Measurements from ENCODE around the gene MED12L.

MED12L gene

GRCh38 chr3:151133917-151134450, 48.5 kb downstream of the MED12L start:
- no peaks in the 10 kb centered on the region for H3K36me3 ChIP-seq (ENCODE audit: control insufficient read depth in 1 of 2, insufficient read depth in 2 of 2, low read length in 2 of 2)
- no peak overlapping the region for H3K27ac ChIP-seq (ENCODE audit: low read depth, low read length)
- H3K27me3 ChIP-seq (ENCODE audit: control insufficient read depth in 1 of 2, insufficient read depth in 2 of 2, low read length in 2 of 2) = no peaks in the 10 kb centered on the region
- no peaks in the 10 kb centered on the region for H3K4me1 ChIP-seq (ENCODE audit: control insufficient read depth in 1 of 2, insufficient read depth in 2 of 2, low read length in 2 of 2)
- H3K4me3 ChIP-seq (ENCODE audit: low read depth in 1 of 2, low read length in 2 of 2) = no peak overlapping the region
- no peak overlapping the region for H3K9ac ChIP-seq (ENCODE audit: low read depth in 1 of 2, low read length in 2 of 2)
- H3K9me3 ChIP-seq (ENCODE audit: control insufficient read depth in 1 of 2, low read length in 2 of 2) = no peaks in the 10 kb centered on the region

GRCh38 chr3:151135541-151136337, 50.3 kb downstream of the MED12L start:
- no peaks in the 10 kb centered on the region for H3K36me3 ChIP-seq (ENCODE audit: control insufficient read depth in 1 of 2, insufficient read depth in 2 of 2, low read length in 2 of 2)
- no peak overlapping the region for H3K9ac ChIP-seq (ENCODE audit: low read depth in 1 of 2, low read length in 2 of 2)
- H3K4me3 ChIP-seq (ENCODE audit: low read depth in 1 of 2, low read length in 2 of 2) = no peak overlapping the region
- H3K27ac ChIP-seq (ENCODE audit: low read depth, low read length) = no peak overlapping the region
- no peaks in the 10 kb centered on the region for H3K27me3 ChIP-seq (ENCODE audit: control insufficient read depth in 1 of 2, insufficient read depth in 2 of 2, low read length in 2 of 2)
- H3K9me3 ChIP-seq (ENCODE audit: control insufficient read depth in 1 of 2, low read length in 2 of 2) = no peaks in the 10 kb centered on the region
- no peaks in the 10 kb centered on the region for H3K4me1 ChIP-seq (ENCODE audit: control insufficient read depth in 1 of 2, insufficient read depth in 2 of 2, low read length in 2 of 2)

GRCh38 chr3:151142929-151143328, 57.5 kb downstream of the MED12L start:
- no peaks in the 10 kb centered on the region for H3K36me3 ChIP-seq (ENCODE audit: control insufficient read depth in 1 of 2, insufficient read depth in 2 of 2, low read length in 2 of 2)
- H3K9ac ChIP-seq (ENCODE audit: low read depth in 1 of 2, low read length in 2 of 2) = no peak overlapping the region
- H3K4me1 ChIP-seq (ENCODE audit: control insufficient read depth in 1 of 2, insufficient read depth in 2 of 2, low read length in 2 of 2) = peaks cover 9 to 13% of the 10 kb centered on the region in 2 donors
- no peak overlapping the region for H3K27ac ChIP-seq (ENCODE audit: low read depth, low read length)
- no peaks in the 10 kb centered on the region for H3K9me3 ChIP-seq (ENCODE audit: control insufficient read depth in 1 of 2, low read length in 2 of 2)
- H3K27me3 ChIP-seq (ENCODE audit: control insufficient read depth in 1 of 2, insufficient read depth in 2 of 2, low read length in 2 of 2) = no peaks in the 10 kb centered on the region
- no peak overlapping the region for H3K4me3 ChIP-seq (ENCODE audit: low read depth in 1 of 2, low read length in 2 of 2)

GRCh38 chr3:151144016-151144415, 58.6 kb downstream of the MED12L start:
- Histone ChIP-seq H3K27ac (ENCODE audit: low read depth, low read length) (no peak overlapping the region), H3K27me3 (ENCODE audit: control insufficient read depth in 1 of 2, insufficient read depth in 2 of 2, low read length in 2 of 2) (no peaks in the 10 kb centered on the region), H3K36me3 (ENCODE audit: control insufficient read depth in 1 of 2, insufficient read depth in 2 of 2, low read length in 2 of 2) (no peaks in the 10 kb centered on the region), H3K4me3 (ENCODE audit: low read depth in 1 of 2, low read length in 2 of 2) (no peak overlapping the region), H3K4me1 (ENCODE audit: control insufficient read depth in 1 of 2, insufficient read depth in 2 of 2, low read length in 2 of 2) (peaks cover 9 to 13% of the 10 kb centered on the region in 2 donors), H3K9me3 (ENCODE audit: control insufficient read depth in 1 of 2, low read length in 2 of 2) (no peaks in the 10 kb centered on the region), H3K9ac (ENCODE audit: low read depth in 1 of 2, low read length in 2 of 2) (no peak overlapping the region)

- H3K27ac ChIP-seq (ENCODE audit: low read depth, low read length) = no peak overlapping the region
- H3K4me3 ChIP-seq (ENCODE audit: low read depth in 1 of 2, low read length in 2 of 2) = no peak overlapping the region
- H3K36me3 ChIP-seq (ENCODE audit: control insufficient read depth in 1 of 2, insufficient read depth in 2 of 2, low read length in 2 of 2) = no peaks in the 10 kb centered on the region
- H3K27me3 ChIP-seq (ENCODE audit: control insufficient read depth in 1 of 2, insufficient read depth in 2 of 2, low read length in 2 of 2) = no peaks in the 10 kb centered on the region
- H3K9ac ChIP-seq (ENCODE audit: low read depth in 1 of 2, low read length in 2 of 2) = no peak overlapping the region
- H3K4me1 ChIP-seq (ENCODE audit: control insufficient read depth in 1 of 2, insufficient read depth in 2 of 2, low read length in 2 of 2) = peaks cover 9 to 13% of the 10 kb centered on the region in 2 donors
- H3K9me3 ChIP-seq (ENCODE audit: control insufficient read depth in 1 of 2, low read length in 2 of 2) = no peaks in the 10 kb centered on the region
Observed at GRCh38 chr3:151144760-151145159, 59.3 kb downstream of the MED12L start.

- Histone ChIP-seq H3K27ac (ENCODE audit: low read depth, low read length) (no peak overlapping the region), H3K4me1 (ENCODE audit: control insufficient read depth in 1 of 2, insufficient read depth in 2 of 2, low read length in 2 of 2) (peaks cover 15 to 18% of the 10 kb centered on the region in 2 donors), H3K9ac (ENCODE audit: low read depth in 1 of 2, low read length in 2 of 2) (no peak overlapping the region), H3K9me3 (ENCODE audit: control insufficient read depth in 1 of 2, low read length in 2 of 2) (no peaks in the 10 kb centered on the region), H3K4me3 (ENCODE audit: low read depth in 1 of 2, low read length in 2 of 2) (peak overlapping the region; percentile 30 to 38), H3K27me3 (ENCODE audit: control insufficient read depth in 1 of 2, insufficient read depth in 2 of 2, low read length in 2 of 2) (no peaks in the 10 kb centered on the region), H3K36me3 (ENCODE audit: control insufficient read depth in 1 of 2, insufficient read depth in 2 of 2, low read length in 2 of 2) (no peaks in the 10 kb centered on the region)
Observed at GRCh38 chr3:151145713-151146070, 60.2 kb downstream of the MED12L start.

- no peak overlapping the region for H3K27ac ChIP-seq (ENCODE audit: low read depth, low read length)
- H3K4me1 ChIP-seq (ENCODE audit: control insufficient read depth in 1 of 2, insufficient read depth in 2 of 2, low read length in 2 of 2) = peaks cover 15 to 19% of the 10 kb centered on the region in 2 donors
- H3K27me3 ChIP-seq (ENCODE audit: control insufficient read depth in 1 of 2, insufficient read depth in 2 of 2, low read length in 2 of 2) = no peaks in the 10 kb centered on the region
- peak overlapping the region in 1 of 2 donors; percentile 35 for H3K9ac ChIP-seq (ENCODE audit: low read depth in 1 of 2, low read length in 2 of 2)
- H3K4me3 ChIP-seq (ENCODE audit: low read depth in 1 of 2, low read length in 2 of 2) = peak overlapping the region; percentile 30 to 38
- H3K9me3 ChIP-seq (ENCODE audit: control insufficient read depth in 1 of 2, low read length in 2 of 2) = no peaks in the 10 kb centered on the region
- no peaks in the 10 kb centered on the region for H3K36me3 ChIP-seq (ENCODE audit: control insufficient read depth in 1 of 2, insufficient read depth in 2 of 2, low read length in 2 of 2)
Observed at GRCh38 chr3:151146071-151146730, 60.7 kb downstream of the MED12L start.

GRCh38 chr3:151146731-151147091, 61.2 kb downstream of the MED12L start:
- H3K27ac ChIP-seq (ENCODE audit: low read depth, low read length) = no peak overlapping the region
- H3K9me3 ChIP-seq (ENCODE audit: control insufficient read depth in 1 of 2, low read length in 2 of 2) = no peaks in the 10 kb centered on the region

GRCh38 chr3:151147299-151147698, 61.8 kb downstream of the MED12L start:
- peaks cover 15 to 19% of the 10 kb centered on the region in 2 donors for H3K4me1 ChIP-seq (ENCODE audit: control insufficient read depth in 1 of 2, insufficient read depth in 2 of 2, low read length in 2 of 2)
- H3K27ac ChIP-seq (ENCODE audit: low read depth, low read length) = no peak overlapping the region
- H3K4me3 ChIP-seq (ENCODE audit: low read depth in 1 of 2, low read length in 2 of 2) = no peak overlapping the region
- no peaks in the 10 kb centered on the region for H3K9me3 ChIP-seq (ENCODE audit: control insufficient read depth in 1 of 2, low read length in 2 of 2)
- no peaks in the 10 kb centered on the region for H3K27me3 ChIP-seq (ENCODE audit: control insufficient read depth in 1 of 2, insufficient read depth in 2 of 2, low read length in 2 of 2)
- no peak overlapping the region for H3K9ac ChIP-seq (ENCODE audit: low read depth in 1 of 2, low read length in 2 of 2)
- H3K36me3 ChIP-seq (ENCODE audit: control insufficient read depth in 1 of 2, insufficient read depth in 2 of 2, low read length in 2 of 2) = no peaks in the 10 kb centered on the region

More at GRCh38 chr3:151146731-151147091, 61.2 kb downstream of the MED12L start:
- H3K4me3 ChIP-seq (ENCODE audit: low read depth in 1 of 2, low read length in 2 of 2) = no peak overlapping the region
- H3K9ac ChIP-seq (ENCODE audit: low read depth in 1 of 2, low read length in 2 of 2) = no peak overlapping the region
- no peaks in the 10 kb centered on the region for H3K27me3 ChIP-seq (ENCODE audit: control insufficient read depth in 1 of 2, insufficient read depth in 2 of 2, low read length in 2 of 2)
- no peaks in the 10 kb centered on the region for H3K36me3 ChIP-seq (ENCODE audit: control insufficient read depth in 1 of 2, insufficient read depth in 2 of 2, low read length in 2 of 2)
- peaks cover 15 to 19% of the 10 kb centered on the region in 2 donors for H3K4me1 ChIP-seq (ENCODE audit: control insufficient read depth in 1 of 2, insufficient read depth in 2 of 2, low read length in 2 of 2)

- Histone ChIP-seq H3K27me3 (ENCODE audit: control insufficient read depth in 1 of 2, insufficient read depth in 2 of 2, low read length in 2 of 2) (no peaks in the 10 kb centered on the region), H3K27ac (ENCODE audit: low read depth, low read length) (no peak overlapping the region), H3K4me3 (ENCODE audit: low read depth in 1 of 2, low read length in 2 of 2) (no peak overlapping the region), H3K9me3 (ENCODE audit: control insufficient read depth in 1 of 2, low read length in 2 of 2) (no peaks in the 10 kb centered on the region), H3K36me3 (ENCODE audit: control insufficient read depth in 1 of 2, insufficient read depth in 2 of 2, low read length in 2 of 2) (no peaks in the 10 kb centered on the region), H3K4me1 (ENCODE audit: control insufficient read depth in 1 of 2, insufficient read depth in 2 of 2, low read length in 2 of 2) (peaks cover 11% of the 10 kb centered on the region in 2 donors), H3K9ac (ENCODE audit: low read depth in 1 of 2, low read length in 2 of 2) (no peak overlapping the region)
Observed at GRCh38 chr3:151152455-151153079, 67.1 kb downstream of the MED12L start.
